ENCODE results near the gene RHOU.

- no peak for TF ChIP-seq CTCF (IDR thresholded peaks at IDR 0.05; ENCODE audit: poor library complexity, severe bottlenecking)
- TF ChIP-seq TAF1 (IDR thresholded peaks at IDR 0.05; ENCODE audit: low read depth), result no peak
Observed at GRCh38 chr1:228743405-228743804, 8.1 kb downstream of the RHOU start.

Data from neural cell (in vitro differentiated cells).